DMS153 treated with DMSO at 0.1 percent for 48 hours (cell line): ENCODE data around the gene GTF3C2.

ENCODE experiments used
- DNase-seq: peaks from one replicate; lab custom pipeline; 2025; ENCODE audit not compliant: unreplicated experiment; lab: John Stamatoyannopoulos, UW

GTF3C2 gene, protein sequence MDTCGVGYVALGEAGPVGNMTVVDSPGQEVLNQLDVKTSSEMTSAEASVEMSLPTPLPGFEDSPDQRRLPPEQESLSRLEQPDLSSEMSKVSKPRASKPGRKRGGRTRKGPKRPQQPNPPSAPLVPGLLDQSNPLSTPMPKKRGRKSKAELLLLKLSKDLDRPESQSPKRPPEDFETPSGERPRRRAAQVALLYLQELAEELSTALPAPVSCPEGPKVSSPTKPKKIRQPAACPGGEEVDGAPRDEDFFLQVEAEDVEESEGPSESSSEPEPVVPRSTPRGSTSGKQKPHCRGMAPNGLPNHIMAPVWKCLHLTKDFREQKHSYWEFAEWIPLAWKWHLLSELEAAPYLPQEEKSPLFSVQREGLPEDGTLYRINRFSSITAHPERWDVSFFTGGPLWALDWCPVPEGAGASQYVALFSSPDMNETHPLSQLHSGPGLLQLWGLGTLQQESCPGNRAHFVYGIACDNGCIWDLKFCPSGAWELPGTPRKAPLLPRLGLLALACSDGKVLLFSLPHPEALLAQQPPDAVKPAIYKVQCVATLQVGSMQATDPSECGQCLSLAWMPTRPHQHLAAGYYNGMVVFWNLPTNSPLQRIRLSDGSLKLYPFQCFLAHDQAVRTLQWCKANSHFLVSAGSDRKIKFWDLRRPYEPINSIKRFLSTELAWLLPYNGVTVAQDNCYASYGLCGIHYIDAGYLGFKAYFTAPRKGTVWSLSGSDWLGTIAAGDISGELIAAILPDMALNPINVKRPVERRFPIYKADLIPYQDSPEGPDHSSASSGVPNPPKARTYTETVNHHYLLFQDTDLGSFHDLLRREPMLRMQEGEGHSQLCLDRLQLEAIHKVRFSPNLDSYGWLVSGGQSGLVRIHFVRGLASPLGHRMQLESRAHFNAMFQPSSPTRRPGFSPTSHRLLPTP

DNA sequence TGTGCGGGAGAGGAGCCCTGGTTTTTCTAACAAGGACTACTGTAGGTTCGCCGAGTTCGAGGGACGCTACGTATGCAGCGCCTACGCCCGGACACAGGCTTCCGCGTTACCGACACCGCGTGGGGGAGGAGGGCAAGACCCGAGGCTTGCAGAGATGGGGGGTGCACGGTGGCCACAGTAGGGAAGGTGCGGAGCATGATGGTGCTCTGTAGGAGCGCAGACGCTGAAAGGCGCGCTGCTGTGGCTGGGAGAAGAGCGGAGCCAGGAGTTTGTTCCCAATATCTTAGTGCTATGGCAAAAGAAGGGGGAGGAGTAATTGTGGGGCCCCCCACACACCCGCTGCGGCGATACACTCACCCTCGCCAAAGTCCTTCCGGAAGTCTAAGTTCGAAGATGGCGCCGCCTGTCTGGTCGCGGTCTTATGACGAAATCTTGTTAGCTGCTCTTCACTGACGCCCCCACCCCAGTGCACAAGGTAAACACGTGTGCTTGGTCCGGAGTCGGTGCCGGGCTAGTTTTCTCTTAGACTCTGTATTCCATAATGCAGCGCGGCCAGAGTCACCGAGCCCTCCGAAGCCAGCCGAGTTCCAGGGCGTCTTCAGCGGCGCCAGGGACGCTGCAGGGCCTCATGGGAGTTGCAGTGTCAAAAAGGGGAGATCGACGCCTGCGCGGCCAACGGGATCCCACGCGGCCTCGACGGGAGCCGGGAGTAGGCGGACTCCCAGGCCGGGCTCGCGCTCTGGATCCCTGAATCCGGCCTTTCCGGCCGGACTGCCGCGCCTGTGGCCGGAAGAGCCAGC, at the start of gene GTF3C2:
Gene GTF3C2 (minus strand): TSS at position 383 of the 800 bp plus-strand sequence. CDS start 13,210 bp downstream, outside the sequence.
- DNase-seq: peak; percentile 92

GRCh38 chr2:27400348-27401135, 44.0 kb upstream of the GTF3C2 start:
- DNase-seq: no peak

GRCh38 chr2:27398962-27399361, 42.4 kb upstream of the GTF3C2 start:
- no peak for DNase-seq

DNA sequence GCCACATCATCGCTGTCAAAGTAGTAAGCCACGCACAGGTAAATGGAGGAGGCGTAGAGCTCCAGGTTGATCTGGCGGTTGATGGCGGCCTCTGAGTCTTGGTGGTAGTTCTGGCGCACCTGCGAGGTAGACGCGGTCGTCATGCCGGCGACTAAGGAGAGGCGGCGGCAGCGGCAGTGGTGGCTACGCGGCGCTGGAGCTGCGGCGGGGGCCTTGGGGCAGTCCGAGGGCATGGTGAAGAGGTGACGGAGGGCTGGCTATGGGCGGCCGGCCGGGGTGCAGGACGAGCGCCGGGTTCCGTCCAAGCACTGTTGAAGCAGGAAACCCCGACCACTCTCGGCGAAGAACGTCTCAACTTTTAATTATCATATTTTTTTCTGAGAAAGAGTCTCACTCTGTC, 36.7 kb upstream of the GTF3C2 start:
- DNase-seq: no peak

GRCh38 chr2:27390822-27391679, 34.5 kb upstream of the GTF3C2 start:
- DNase-seq: no peak

GRCh38 chr2:27381577-27382181, 25.1 kb upstream of the GTF3C2 start:
- DNase-seq: no peak

DNA sequence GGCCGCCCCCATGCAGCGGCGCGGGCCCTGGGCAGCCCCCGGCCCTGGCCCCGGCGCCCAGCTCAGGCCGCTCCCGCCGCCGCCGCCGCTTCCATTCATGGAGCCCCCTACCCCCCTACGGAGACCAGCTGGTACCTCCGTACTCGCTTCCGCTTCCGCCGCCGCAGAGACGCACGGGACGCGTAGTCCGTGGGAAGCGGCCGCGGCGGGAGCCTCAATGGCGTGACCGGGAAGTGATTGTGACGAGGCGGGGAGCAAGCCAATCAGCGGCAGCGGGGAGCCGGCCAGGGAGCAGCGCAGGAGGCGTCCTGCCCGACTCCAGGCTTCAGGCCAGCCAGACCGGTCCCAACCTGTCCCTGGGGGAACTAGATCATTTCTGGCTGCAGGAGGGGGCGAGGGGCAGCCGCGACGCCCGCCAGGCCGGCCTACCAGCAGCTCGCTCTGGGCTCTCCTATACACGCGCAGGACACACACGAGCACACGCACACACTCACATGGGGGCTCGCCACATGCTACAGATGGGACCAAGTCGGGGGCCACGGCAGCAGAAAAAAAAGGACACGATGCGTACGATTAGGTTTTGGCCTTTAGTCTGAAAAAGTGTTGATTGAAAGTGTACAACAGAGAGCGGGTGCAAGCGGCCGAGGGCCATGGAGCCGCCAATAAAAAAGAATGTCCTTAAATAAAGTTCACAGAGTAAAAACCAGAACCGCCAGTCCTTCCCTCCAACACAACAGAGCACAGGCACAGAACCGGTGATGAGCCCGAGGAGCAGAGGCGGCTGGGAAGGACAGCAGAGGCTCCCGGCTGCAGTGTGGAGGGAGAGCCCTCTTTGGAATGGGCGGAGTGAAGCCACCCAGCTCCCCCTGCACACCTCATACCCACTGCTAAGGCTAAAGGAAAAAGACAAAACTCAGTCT, 24.3 kb upstream of the GTF3C2 start, which contains the start of gene ZNF513:
Gene ZNF513 (minus strand): TSS at position 109 of the 920 bp plus-strand sequence. CDS start 208 bp downstream, outside the sequence.
- DNase-seq: peak; percentile 93

GRCh38 chr2:27379836-27380625, 23.5 kb upstream of the GTF3C2 start:
- DNase-seq: no peak

GRCh38 chr2:27379383-27379835, 22.8 kb upstream of the GTF3C2 start:
- DNase-seq: no peak

GRCh38 chr2:27378809-27379290, 22.3 kb upstream of the GTF3C2 start:
- no peak for DNase-seq

GRCh38 chr2:27378096-27378808, 21.7 kb upstream of the GTF3C2 start:
- no peak for DNase-seq

GRCh38 chr2:27377618-27378095, 21.1 kb upstream of the GTF3C2 start:
- DNase-seq: no peak

- no peak for DNase-seq
These were observed 20.5 kb upstream of the GTF3C2 start for GRCh38 chr2:27376866-27377617.

GRCh38 chr2:27376151-27376865, 19.7 kb upstream of the GTF3C2 start:
- no peak for DNase-seq
